Effector CD8-positive, alpha-beta T cell (primary cell): Measurements from ENCODE around the gene ITIH2.

Experiments used
- DNase-seq: peaks from one replicate; lab custom pipeline; 2025; lab: John Stamatoyannopoulos, UW

ITIH2 gene

GRCh38 chr10:7794251-7795026 is 91.3 kb downstream of the ITIH2 start:
- DNase-seq: no peak

GRCh38 chr10:7795605-7796004 is 92.5 kb downstream of the ITIH2 start:
- no peak for DNase-seq

GRCh38 chr10:7797582-7797981 is 94.5 kb downstream of the ITIH2 start:
- no peak for DNase-seq
